B cell (primary cell): ENCODE data around the gene ITPR1.

Source experiments
- CTCF ChIP-seq: fragments of 200-600 bp; IDR thresholded peaks from one replicate; pipeline ENCODE4 v1.8.0; 2022; ENCODE audit warnings: antibody characterized with exemption, mild to moderate bottlenecking
- EZH2 ChIP-seq: IDR thresholded peaks from 2 replicates; pipeline ENCODE4 v1.6.1; 2012; ENCODE audit warnings: borderline replicate concordance, low read depth, mild to moderate bottlenecking, moderate library complexity, low read length; ENCODE audit not compliant: insufficient read depth, poor library complexity, severe bottlenecking

- TF ChIP-seq CTCF (no peak), EZH2 (no peak)
These were observed 17.3 kb upstream of the ITPR1 start for GRCh38 chr3:4475804-4476203.
